ENCODE data around the gene CA12.

CA12 gene

GRCh38 chr15:63353887-63354286 is 27.8 kb downstream of the CA12 start:
- DNase-seq (ENCODE audit: low read depth, low spot score): no peak
- no peak for TF ChIP-seq CTCF (IDR thresholded peaks at IDR 0.05; ENCODE audit: insufficient read depth, low read length, missing control alignments)
- POLR2A ChIA-PET: no interaction called here
- CTCF ChIA-PET: interaction anchor here (0.9 kb wide), 1 partner anchor 8 kb away, joined by 3 read pairs; no protein-coding TSS in a partner anchor
- H3K4me3 ChIP-seq (ENCODE audit: low read depth, low read length): no peak overlapping the region

GRCh38 chr15:63353261-63353660 is 28.4 kb downstream of the CA12 start:
- CTCF ChIA-PET: no interaction called here
- POLR2A ChIA-PET: no interaction called here
- no peak overlapping the region for H3K4me3 ChIP-seq (ENCODE audit: low read depth, low read length)
- TF ChIP-seq CTCF (IDR thresholded peaks at IDR 0.05; ENCODE audit: insufficient read depth, low read length, missing control alignments): no peak
- DNase-seq (ENCODE audit: low read depth, low spot score): no peak

GRCh38 chr15:63352808-63353207 is 28.8 kb downstream of the CA12 start:
- CTCF ChIA-PET: no interaction called here
- no peak overlapping the region for H3K4me3 ChIP-seq (ENCODE audit: low read depth, low read length)
- TF ChIP-seq CTCF (IDR thresholded peaks at IDR 0.05; ENCODE audit: insufficient read depth, low read length, missing control alignments): no peak
- no peak for DNase-seq (ENCODE audit: low read depth, low spot score)
- POLR2A ChIA-PET: no interaction called here

GRCh38 chr15:63351170-63351569 is 30.5 kb downstream of the CA12 start:
- no peak for TF ChIP-seq CTCF (IDR thresholded peaks at IDR 0.05; ENCODE audit: insufficient read depth, low read length, missing control alignments)
- H3K4me3 ChIP-seq (ENCODE audit: low read depth, low read length): no peak overlapping the region
- DNase-seq (ENCODE audit: low read depth, low spot score): no peak
- ChIA-PET POLR2A (no interaction called here), CTCF (interaction anchor here (1.1 to 1.6 kb wide), 3 partner anchors 12 to 59 kb away, joined by 3 to 5 read pairs (median 3); no protein-coding TSS in a partner anchor)

GRCh38 chr15:63350178-63350621 is 31.4 kb downstream of the CA12 start:
- CTCF ChIA-PET: interaction anchor here (1.0 to 1.6 kb wide), 2 partner anchors 9 to 58 kb away, joined by 4 to 5 read pairs; no protein-coding TSS in a partner anchor
- H3K4me3 ChIP-seq (ENCODE audit: low read depth, low read length): no peak overlapping the region
- no peak for DNase-seq (ENCODE audit: low read depth, low spot score)
- POLR2A ChIA-PET: no interaction called here
- no peak for TF ChIP-seq CTCF (IDR thresholded peaks at IDR 0.05; ENCODE audit: insufficient read depth, low read length, missing control alignments)

- ChIA-PET POLR2A (no interaction called here), CTCF (interaction anchor here (1.0 to 1.8 kb wide), 2 partner anchors 10 to 22 kb away, joined by 4 to 7 read pairs; no protein-coding TSS in a partner anchor)
- TF ChIP-seq CTCF (IDR thresholded peaks at IDR 0.05; ENCODE audit: insufficient read depth, low read length, missing control alignments): no peak
These were observed 32.0 kb downstream of the CA12 start for GRCh38 chr15:63349621-63350020.

More at GRCh38 chr15:63349621-63350020, 32.0 kb downstream of the CA12 start:
- H3K4me3 ChIP-seq (ENCODE audit: low read depth, low read length): no peak overlapping the region
- DNase-seq (ENCODE audit: low read depth, low spot score): no peak
